ENCODE measurements around the gene LRP2.

- TF ChIP-seq CTCF (optimal IDR thresholded peaks at IDR 0.05 in 1 of 3, IDR thresholded peaks at IDR 0.05 in 1 of 3, conservative IDR thresholded peaks at IDR 0.05 in 1 of 3; ENCODE audit: extremely low read depth in 1 of 3, insufficient read depth in 2 of 3, low read length in 3 of 3) (no peak), EZH2 (IDR thresholded peaks at IDR 0.05; ENCODE audit: low read length) (no peak)
Measured at GRCh38 chr2:169107645-169108044, 254.7 kb downstream of the LRP2 start.

Measured in keratinocyte (primary cell).